ENCODE data around the gene SLC22A3.
A peak's percentile ranks its signal among the peaks of the same experiment; 100 is the strongest.
"Not testable (repeated sequence)": the region's sequence is repeated elsewhere in the genome, so short reads cannot be mapped to it uniquely, and the experiment has no call there.

The SLC22A3 gene

DNA sequence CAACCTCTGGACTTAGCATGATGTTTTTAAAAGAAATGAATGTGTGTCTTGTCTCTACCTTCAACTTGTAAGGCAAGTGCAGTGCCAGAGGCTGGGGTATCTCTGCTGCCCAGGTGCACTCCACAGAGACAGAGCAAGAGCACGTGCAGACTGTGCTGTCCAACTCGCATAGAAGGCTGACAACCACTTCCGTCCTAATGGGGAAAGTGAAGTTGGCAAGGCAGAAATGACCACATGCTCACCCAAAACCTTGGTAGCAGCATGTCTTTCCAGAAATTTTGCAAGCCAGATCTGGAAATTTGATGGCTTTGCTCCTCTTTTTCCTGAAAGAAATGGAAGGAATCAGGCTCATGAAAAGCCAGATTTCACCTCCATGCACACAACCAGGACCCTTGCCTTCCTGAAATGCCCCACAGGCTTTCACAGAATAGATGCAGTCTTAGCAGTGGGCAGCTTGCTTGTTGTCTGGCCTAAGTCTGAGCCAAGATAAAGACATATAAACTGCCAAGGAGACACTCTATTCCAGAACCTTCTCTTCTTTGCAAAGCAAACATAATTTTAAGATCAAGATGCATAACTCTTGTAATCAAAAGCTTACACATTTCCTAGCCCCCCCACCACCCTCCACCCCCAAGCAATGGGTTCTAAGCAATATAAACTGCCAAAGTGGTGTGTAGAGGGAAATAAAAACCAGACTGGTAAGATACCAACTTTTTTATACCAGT is 26.8 kb downstream of the SLC22A3 start:
- DNase-seq: no peak

DNA sequence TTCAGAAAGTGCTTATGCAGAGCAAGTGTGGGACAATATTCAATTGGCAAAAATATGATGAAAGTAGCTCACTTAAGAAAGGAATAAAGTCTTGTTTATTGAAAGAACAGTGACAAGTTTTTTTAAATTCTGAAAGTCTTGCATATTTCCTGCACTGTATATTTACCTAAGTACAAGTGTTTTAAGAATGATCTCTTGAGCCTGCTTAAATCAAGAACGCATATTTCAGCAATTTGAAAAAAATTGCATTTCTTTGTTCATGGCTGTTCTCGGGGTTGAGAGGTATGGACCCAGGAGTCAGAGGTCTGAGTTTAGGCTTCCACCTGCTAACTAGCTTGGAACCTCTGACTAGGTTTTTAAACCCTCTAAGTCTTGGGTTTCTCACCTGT is 27.4 kb downstream of the SLC22A3 start:
- DNase-seq: no peak

DNA sequence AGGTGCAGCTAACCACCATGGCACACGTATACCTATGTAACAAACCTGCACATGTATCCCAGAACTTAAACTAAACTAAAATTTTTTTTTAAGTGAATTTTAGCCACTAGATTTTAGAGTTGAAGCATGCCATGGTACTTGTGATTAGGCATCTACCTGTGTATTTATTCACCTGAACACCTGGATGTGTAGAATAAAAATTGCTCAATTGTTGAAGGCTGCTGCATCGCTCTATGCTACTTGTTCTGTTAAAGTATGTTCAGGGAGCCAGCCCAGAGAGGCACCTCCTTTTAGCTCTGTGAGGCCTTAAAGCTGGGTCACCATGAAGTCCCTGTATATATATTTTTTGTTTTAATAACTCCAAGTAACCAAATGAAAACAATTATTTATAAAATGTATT is 28.3 kb downstream of the SLC22A3 start:
- no peak for DNase-seq

DNA sequence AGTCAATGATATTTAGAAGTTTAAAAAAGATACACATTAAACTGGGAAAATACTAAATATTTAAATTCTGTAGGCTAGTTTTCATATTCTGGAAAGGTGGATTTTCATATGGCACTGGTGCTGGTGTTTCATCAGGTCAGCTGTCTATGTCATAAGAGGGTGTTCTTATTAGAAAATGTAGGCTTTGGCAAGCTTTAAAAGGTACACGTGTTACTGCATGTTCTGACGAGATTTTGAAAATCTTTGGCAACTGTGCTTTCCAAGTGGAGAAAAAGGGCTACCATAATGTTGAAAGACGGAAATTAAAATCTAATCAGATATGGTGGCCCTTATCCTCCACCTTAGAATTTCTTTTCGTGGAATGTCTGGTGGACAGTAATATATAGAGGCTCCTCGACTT is 30.0 kb downstream of the SLC22A3 start:
- DNase-seq: no peak

DNA sequence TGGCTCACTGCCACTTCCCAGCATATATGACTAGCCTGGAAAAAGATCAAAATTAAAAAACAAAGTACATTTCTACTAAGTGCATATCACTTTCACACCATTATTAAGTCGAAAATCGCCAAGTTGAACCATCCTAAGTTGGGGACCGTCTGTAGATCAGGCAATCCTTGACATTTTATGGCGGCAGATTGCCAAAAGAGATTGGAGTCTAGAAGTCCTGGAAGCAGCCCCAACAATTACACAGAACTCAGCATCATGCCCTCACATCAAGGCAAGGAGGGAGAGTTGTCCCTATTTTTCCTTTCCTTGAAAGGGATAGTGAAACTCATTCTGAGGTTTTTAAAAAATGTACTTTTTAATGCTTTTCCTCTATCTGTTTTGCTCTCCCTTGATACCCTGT is 30.7 kb downstream of the SLC22A3 start:
- DNase-seq: no peak

DNA sequence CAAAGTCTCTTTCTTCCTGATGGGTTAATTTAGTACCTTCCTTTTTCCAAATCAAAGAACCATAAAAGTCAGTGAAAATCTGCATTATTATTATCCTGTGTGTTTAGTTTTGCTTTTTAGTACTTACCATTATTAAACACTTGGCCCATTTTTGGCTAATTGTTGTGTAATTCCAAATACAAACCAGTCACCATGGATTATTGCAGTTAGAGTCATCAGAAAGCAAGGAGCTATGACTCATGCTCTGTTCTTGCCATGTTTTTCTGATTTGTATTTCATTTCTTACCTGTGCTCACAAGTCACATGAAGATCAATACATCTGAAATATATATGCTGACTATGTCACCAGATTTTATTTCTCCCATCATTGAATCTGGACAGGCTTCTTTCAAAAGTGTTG is 31.3 kb downstream of the SLC22A3 start:
- DNase-seq: no peak

DNA sequence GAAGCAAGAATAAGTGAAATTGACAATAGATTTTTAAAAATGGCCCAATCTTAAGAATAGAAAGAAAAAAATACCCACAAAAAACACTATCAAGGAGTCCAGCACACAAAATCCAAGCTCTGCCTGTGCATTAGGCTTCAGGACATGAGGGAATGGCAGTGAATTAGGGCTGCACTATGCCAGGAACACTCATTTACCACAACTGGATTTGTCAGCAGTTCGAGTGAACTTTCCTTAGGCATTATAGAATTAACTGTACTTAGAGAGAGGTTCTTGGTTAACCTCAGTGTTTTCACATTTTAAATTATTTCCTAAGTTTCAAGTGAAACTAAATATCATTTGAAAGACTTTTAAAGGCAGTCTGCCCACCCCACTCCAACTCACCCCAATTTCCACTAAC is 34.8 kb downstream of the SLC22A3 start:
- DNase-seq: no peak

DNA sequence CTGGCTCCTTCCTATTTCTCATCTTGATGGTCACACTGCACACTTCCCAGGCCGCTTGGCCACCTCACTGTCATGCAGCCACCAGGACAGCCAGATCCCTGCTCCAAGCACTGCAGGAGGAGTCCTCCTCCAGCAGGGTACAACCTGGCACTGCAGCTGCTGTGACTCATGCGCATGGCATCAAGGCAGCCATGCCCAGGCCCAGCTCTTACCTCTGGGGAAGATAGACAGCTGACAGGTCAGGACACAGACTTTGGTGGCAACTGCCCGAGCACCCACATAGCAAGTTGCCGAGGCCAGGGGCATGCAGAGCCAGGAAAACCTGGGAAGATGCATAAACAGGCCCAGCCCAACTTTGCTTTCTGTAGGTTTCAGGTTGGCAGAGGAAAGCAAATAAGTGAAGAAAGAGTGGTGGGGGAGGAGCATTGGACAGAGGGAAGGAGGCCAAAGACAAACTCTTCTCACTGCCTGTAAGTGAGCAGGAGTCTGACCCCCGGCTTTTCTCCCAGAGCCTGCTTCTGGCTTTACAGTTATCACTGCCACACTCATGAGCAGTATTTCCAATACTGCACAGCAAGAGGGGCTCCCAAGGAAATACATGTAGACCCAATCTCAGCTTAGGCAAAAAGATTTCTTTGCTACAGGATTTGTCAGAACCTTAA is 38.8 kb downstream of the SLC22A3 start:
- DNase-seq: no peak

DNA sequence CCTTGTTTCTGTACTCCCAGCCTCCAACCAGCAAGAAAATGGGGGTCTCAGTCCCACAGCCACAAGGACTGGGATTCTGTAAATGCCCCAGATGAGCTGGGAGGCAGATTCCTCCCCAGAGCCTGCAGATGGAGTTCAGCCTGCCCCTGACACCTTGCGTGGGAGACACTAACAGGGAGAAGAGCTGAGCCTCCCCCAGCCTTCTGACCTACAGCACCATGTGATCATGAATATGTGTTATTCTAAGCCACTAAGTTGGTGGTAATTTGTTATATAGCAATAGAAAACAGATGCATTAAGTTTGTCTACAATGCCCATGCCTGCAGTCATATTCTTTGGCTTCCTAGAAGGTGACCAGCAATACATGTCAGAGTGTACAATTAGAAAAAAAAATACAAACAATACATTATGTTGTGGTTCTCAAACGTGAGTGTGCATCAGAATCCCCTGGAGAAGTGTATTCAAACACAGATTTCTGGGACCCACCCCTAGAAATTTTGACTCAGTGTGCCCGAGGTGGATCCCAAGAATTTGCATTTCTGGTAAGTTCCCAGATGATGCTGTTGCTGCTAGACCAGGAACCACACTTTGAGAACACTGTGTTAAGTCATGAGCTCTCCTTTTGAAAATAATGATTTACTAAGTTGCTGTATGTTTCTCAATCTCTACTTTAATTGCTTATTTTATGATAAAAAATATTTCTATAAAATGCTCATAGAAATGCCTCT is 39.9 kb downstream of the SLC22A3 start:
- DNase-seq: no peak

DNA sequence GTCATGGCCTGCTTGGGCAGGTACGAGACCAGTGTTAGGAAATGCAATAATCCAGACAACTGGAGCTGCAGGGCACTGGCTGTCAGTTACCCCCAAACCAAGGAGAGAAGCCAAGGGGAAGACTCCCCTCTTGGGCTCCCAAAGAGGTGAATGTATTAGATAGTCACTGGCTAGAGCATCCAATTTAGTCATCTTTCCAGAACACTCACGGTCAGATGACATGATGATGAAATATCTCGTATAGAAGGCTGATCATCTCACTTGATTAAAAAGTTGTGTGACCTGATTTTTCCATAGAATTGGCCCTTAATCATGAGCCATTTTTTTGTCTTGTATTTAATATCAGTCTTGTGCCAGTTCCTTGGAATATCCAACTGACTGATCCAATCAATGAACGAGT is 40.7 kb downstream of the SLC22A3 start:
- no peak for DNase-seq

DNA sequence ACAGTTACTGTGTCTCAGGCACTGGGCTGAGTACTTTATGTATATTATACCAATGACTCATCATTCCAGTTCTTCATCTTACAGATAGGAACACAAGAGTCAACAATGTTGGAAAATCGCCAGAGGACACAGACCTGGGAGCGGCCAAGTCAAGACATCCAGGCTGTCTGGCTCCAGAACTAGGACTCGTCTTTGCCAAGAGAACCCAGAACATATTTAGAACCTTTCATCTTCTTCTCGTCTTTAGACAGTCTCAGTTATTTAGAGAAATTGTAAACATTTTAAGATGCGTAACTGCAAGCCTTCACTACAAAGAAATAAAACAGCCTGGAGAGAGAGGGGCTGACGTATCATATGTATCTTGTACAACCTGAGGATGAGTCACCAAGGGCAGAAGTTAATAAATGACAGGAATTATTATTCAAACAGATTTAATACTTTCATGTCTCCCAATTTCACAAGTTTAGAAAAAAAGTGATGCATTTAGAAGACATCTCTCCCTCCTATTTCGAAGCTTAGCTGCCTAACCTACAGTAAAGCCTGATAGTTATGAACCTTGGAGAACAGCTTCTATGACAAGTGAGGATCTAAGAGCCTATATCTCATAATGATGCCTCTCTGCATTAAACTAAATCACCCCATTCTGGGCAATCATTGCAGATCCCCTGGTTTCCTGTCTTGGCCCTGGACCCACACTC is 43.4 kb downstream of the SLC22A3 start:
- DNase-seq: no peak

DNA sequence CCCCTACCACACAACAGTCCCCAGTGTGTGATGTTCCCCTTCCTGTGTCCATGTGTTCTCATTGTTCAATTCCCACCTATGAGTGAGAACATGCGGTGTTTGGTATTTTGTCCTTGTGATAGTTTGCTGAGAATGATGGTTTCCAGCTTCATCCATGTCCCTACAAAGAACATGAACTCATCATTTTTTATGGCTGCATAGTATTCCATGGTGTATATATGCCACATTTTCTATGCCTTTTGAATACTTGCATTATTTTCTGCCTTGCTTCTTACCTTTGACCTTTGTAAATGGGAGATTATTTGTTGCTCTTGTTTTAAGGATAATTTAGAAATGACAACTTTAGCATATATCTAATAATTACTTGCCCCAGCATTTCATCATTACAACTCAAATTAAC is 45.3 kb downstream of the SLC22A3 start:
- DNase-seq: not testable (repeated sequence)

DNA sequence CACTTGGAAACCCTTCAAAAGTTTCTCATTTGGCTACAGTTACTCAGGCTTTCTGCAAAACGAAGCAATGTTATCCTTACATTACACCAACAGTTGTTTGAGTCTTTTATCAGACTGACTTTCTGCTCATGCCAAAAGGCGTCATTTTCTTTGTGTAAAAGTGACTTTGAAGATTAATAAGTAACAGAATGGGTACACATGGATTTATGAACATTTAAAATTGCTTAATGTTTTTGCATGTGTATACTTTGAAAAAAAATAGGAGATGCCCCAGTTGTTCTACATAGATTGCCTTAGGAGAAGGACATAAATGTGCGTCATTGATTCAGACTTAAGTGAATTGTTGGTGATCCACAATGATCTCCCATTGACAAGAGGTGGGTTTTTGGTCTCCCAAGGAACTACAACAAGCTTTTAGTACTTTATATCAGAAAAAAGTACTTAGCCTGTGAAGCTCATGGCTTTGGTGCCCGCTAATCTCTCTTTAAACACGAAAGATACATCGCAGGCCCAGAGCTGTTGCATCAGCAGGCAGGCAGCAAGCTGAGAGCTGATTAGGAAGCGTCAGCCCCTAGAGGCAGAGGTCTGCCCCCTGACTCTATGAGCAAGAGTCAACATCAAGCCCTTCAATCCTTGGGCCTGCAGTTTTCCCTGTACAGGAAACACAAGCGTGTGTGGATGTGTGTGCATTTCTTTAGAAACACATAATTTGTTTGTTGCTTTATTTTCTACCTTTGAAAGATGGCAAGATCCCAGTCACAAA is 45.9 kb downstream of the SLC22A3 start:
- no peak for DNase-seq

DNA sequence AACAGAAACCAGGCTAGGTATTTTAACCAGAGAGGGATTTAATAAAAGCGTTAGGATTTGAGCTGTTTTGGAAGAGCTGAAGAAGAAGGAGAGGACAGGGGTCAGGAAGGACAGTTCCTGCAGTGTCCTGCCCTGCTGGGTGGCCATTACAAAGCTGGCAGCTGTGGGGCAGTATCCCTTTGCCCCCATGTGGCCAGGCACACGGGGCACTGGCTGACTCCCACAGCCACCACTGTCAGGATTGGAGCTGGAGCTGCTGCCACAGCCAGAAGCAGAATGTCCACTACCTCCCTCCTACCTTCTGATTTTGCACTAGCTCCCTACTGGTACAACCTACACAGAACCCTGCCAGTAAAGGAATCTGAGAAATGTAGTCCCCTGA is 46.5 kb downstream of the SLC22A3 start:
- no peak for DNase-seq

DNA sequence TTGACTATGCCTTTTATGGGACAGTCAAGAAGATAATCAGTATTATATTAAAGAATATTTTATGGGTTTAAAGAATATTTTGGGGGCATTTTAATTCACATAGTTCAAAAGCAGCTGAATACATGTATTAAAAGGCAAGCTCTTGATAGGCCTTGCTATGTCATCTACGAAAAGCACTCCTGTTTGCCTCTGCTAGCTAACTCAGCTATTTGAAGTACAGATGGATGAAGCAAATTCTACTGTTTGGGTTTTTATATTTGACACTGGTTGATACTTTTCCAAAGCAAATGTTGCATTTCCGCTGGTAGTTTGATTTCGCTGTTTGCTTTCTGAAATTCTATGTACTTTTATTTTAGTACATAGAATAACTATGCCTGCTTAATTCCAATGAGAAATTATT is 47.0 kb downstream of the SLC22A3 start:
- no peak for DNase-seq

DNA sequence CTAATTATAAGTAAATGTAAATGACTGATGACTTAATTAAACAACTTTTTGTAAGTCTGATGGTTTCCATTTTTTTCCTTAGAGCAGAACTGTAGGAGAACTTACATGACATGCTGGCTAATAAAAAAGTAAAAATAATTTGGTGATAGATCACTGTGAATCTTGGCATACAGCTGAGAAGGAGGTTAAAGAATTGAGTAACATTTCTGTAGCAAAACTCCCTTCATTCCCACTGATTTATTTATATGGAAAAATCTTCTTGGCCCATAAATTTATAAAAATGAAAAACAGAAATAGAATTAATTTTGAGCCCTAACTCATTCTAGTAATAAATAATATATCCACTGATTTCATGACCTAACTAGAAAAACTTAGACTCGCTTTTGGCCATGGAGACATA is 48.1 kb downstream of the SLC22A3 start:
- no peak for DNase-seq

DNA sequence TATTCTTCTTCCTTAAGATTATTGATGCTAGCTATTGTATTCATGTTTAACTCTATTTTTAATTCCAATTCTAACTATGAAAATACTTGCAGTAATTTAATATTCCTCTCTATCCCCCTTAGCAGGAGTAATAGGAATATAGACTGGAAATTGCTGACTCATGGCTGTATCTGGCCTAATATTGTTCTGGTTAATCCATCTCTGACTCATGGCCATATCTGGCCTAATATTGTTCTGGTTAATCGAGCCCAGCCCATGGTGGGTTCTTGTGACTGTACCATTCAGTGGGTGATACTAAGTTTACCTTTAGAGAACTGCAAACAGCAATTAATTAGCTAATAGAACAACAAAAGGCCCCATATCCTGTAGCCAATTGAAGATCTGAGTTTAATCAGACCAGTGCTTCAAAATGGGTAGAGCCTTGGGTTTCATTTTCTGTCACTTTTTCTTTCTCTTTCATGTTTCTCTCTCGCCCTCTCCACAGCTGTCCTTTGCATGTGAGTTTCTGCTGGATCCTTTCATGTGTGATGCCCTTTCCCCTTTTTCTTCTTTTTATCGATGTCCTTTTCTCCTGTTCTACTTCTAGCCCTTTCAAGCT is 50.6 kb downstream of the SLC22A3 start:
- peak; percentile 6 for DNase-seq

DNA sequence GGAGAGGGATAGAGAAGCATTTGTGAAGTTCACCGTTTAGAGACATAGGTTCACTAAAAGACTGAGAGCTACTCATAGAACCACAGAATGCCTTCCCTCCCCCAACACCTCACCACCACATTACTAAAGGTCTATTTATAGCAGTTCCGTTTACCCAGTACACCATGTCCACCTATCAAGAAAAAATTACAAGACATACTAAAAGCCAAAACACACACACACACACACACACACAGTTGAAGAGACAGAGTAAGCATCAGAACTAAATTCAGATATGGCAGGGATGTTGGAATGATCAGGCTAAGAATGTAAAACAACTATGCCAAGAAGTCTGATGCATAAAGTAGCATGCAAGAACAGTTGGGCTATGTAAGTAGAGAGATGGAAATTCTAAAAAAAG is 52.3 kb downstream of the SLC22A3 start:
- DNase-seq: peak; percentile 36

DNA sequence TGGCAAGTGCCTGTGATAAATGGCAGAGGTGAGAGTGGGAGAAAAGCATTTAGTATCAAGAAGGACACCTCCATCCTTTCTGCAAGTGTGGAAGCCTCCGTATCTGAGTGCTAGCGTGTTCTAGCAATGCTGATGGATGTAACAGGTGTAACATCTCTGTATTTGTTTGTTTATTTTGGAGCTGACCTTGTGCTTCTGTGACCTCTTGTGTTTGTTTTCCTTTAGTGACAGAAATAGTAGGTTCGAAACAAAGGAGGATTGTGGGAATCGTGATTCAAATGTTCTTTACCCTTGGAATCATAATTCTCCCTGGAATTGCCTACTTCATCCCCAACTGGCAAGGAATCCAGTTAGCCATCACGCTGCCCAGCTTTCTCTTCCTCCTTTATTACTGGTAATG is 60.4 kb downstream of the SLC22A3 start:
- no peak for DNase-seq

DNA sequence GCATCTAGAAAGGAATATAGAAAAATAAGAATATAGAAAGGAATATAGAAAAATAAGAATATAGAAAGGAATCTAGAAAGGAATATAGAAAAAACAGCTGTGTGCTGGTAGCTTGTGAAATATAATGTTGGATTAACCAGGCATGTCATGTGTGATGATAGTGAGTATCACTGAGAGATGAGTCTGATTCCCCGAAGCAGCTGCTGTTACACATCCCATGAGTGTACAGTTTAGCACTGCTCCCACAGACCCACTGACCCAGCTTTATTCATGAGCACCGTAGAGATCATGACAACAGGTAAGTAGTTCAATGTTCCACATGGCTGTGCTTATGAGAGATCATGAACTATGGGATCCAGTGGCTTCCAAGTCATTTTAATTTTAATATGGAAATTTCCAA is 64.8 kb downstream of the SLC22A3 start:
- DNase-seq: no peak

DNA sequence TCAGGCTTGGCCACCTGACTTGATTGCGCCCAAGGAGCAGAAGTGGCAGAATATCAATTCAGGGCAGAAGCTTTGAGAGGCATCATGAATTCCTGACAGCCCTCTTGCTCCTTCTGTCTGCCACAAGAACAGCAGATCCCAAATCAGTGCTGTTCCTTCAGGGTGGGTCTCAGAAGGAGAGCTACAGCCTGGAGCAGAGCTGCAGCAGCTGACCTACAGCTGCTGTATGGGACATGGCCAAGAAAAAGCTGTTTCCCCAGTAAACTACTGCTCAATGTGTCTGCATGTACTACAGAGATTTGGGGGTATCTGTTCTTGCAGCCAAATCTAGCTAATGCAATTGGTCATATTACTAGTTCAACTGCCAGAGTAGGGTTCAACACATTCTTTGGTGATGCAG is 69.0 kb downstream of the SLC22A3 start:
- no peak for DNase-seq

DNA sequence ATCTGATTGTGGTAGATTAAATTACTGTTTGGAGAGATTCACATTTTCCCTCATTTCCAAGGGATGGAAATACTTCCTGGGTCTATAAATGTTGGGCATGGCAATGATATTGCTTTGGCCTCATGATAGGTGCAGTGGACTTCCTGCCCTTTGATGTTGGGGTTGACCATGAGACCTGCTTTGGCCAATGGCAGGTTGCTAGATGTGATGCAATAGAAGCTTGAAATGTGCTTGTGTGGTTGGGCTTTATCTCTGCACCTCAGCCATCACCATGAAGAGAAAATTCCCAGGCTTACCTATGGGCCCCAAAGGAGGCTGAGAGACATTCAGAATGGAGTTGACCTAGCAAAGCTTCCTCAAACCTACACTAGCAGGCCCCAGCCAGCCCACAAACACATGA is 69.4 kb downstream of the SLC22A3 start:
- no peak for DNase-seq

DNA sequence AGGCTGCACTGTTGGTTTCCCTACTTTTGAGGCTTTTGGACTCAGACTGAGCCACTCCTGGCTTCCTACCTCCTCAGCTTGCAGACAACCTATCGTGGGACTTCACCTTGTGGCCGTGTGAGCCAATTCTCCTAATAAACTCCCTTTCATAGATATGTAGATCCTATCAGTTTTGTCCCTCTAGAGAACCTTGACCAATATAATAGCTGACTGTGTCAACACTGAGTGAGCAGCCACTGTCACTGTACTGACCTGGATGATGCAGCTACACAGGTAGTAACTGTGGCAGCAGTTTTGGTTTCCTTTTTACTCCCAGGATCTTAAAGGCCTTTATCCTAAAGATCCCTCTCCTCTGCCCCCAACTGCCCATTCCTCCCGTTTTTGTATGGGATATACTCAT is 70.2 kb downstream of the SLC22A3 start:
- DNase-seq: no peak

Data from CD4-positive, alpha-beta T cell treated with Interleukin-17A for 1 hour (primary cell).